HG03558 (cell line): ENCODE results near the gene MDFIC.
A peak's percentile ranks its signal among the peaks of the same experiment; 100 is the strongest.

ENCODE experiments used
- ATAC-seq: cut with Tn5 transposase; IDR thresholded peaks from one replicate; pipeline ENCODE4 v1.9.1; 2021; ENCODE audit warnings: moderate number of reproducible peaks; ENCODE audit not compliant: unreplicated experiment; ENCODE audit errors: extremely low read depth

The MDFIC gene

DNA sequence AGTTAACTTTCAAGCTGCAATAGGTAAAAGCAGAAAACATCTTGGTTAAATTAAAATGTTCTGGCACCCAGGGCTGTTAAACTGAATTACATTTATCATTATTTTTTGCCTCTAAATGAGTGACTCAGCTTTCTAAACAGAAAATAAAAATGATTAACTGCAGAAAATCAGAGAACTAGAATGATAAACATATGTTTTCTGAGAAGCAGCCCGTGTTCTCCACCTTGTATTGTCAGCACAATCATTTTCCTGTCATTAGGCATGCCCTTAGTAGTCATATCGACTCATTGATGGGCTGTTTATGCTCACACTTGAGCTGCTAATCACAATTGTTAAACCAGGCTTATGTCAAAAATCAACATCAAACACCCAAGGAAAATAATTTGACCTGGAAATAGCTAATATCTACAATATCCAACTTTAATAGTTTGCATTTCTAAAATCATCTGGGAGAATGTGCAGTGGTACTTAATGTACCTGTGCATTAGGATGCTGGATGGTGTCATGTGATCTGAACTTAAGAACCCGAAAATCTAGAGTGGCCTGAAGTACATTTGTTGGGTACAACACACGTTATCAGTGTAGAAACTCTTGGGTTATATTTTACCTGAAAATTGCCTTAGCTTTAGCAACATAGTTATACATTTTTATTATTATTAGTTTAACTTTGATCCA lies 2.3 kb downstream of the MDFIC start:
- no peak for ATAC-seq

DNA sequence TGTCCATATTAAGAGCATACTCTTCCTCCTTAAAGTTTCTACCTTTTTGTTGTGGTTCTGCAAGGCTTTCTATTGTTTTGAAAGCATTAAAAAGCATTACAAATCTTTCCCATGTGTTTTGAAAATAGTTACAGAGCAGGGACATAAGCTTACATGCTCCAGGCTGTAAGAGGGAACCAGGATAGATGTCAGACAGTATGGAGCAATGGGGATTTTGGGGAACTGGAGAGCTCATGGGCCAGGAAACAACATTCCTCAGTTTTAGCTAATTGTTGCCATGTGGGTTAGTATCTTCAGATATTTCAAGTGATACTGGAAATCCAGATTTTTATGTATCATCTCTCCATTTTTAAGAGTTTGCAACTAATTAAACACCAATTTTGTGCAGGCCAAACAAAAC lies 3.5 kb downstream of the MDFIC start:
- no peak for ATAC-seq

DNA sequence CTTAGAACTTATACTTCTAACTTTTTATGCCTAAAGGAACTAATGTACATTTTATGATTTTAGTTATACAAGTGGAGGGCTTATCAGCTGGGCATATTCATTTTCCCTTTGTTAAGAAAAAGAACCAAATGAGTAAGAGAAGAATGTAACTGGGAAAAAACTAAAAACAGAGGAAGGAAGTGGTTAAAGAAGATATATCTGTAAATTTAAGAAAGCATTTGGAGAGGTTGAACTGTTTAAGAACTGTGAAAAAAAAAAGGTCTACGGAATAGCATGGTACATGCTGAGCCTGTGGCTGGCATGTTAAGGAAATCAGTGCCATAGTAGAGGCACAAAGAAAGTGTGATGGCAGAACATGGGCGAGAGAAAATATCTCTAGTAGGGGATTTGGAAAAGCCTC lies 6.2 kb downstream of the MDFIC start:
- ATAC-seq, result no peak

DNA sequence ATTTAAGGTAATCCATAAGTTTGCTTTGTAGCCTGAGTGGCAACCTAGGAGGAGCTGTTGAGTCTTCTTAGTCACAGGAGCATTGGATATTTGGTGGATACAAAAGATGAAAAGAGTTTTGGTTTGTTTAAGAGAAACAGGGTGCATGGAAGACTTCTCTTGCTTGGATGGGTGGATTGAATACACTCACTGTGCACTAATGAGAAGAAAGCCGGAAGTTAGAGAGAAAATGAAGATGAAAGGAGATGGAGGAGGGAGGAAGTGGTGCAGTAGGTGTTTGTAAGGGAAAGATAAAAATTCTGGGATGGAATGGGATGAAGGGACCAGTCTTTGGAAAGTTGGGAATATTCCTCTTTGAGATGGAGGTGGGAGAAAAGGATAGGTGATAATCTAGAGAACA lies 7.7 kb downstream of the MDFIC start:
- no peak for ATAC-seq

DNA sequence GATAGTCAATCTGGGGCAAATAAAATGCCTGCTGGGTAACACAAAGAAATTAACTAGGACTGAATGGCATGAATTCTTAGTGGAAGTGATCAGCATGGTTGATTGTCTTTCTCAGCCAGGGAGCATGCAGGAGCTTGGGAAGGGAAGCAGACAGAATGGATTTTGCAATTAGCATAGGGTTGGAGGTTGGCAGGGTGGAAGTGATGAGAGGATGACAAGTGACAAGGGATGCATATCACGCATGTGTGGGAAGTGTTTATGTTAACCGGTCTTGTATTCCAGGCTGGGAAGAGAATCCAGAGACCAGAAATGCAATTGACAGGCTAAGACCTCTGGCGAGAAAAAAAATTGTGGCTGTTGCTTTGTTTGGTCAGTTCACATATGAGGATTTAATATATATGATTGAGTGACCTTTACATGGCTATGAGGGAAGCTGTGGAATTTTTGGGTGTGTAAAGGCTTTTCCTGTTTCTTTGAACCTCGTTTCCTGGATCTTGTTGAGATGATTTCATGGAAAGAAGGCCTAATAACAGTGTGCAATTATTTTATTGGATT lies 8.3 kb downstream of the MDFIC start:
- ATAC-seq, result no peak

DNA sequence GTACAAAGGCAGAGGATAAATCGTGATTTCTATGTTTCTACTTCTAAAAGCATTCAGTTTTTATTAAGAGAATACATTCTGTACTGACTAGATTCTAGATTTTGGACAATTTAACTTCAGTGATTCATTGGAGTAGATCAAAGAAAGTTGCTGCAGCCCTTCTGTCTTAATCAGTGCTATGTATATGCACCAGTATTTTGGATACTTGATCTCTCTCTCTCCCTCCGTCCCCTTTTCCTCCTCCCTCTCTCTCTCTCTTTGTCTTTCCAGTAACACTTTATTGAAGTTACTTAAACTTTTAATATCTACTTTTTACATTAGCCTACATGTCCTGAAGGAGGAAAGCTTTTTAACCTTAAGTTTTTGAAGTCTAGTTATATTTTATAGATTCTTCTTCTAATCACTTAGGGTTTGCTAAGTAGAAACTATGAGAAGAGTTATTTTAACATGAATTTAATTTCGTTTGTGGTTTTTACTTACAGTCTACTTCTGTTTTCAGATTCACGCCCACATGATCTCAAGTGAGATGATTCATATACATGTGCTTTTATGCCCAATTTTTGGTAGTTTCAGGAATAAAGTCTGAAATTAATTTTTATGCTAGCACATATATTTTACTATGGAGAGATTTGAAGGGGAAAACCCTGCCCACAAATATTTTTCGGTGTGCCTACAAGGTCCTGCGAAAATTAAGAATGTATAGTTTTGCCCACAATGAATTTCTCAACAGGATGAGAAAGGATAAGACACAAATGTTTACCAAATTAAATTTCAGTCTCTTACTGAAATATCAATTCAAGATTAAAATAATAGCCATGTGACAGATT lies 9.1 kb downstream of the MDFIC start:
- ATAC-seq, result peak; percentile 43

DNA sequence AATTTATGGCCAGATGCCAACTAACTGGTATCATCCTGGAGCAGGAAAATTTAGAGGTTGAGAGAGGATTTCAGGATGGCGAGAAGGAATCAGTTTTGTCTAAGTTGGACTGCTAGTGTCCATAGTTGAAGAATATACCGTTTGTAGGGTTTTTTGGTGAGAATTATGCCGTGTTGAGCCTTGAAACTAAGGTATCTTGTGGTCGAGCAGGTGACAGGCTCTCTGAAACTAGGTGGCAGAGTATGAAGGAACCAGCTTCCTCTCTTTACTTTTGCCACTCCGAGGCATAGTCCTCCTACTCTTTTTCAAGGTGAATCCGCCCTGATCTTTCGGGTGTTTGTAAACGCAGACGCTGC lies 9.7 kb downstream of the MDFIC start:
- peak; percentile 66 for ATAC-seq

DNA sequence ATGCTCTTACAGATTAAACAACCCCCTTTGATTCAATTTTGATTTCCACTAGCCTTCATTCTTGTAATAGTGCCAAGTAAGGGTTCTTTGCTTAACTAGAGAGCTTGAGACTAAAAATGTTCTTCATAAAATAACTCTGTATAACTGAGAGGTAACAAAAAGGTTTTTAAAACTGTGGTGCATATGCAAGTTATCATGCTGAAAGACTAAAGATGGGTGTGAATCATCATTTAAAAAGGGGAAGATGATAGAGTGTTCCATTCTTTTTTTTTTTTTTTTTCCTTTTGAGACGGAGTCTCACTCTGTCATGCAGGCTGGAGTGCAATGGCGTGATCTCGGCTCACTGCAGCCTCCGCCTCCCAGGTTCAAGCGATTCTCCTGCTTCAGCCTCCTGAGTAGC lies 11.1 kb downstream of the MDFIC start:
- ATAC-seq, result no peak

DNA sequence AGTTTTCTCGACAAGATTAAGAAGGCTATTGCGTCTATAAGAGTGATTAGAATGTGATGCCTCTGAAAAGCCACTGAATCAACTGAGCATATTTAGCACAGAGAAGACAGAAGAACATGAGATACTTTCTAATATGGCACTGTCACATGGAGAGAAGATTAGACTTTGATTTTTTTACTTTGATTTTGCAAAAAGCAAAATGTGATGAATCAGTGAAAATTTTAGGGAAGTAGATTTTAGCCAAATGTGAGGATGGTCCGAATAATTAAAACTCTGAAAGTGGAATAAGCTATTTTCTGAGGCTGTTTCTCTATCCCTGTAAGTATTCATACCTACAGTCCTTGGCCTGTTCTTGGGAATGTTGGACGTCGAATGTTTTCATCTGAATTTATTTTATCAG lies 11.8 kb downstream of the MDFIC start:
- no peak for ATAC-seq

DNA sequence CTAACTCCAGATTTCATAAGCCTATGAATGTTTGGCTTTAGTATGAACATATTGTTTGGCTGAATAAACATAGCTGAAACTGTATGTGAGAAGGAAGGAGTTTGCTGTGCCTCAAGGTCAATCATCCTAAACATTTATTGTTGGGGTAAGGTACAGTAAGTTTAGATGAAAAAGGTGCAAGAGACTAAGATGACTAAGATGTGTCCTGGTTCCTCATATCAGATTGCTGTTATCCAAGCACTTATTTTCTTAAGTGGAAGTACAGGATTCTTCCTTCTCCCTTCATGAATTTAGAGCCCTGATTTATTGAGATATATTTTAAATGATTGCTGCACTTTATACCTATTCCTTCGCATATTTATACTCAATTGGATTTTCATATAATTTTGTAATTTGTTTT lies 12.2 kb downstream of the MDFIC start:
- no peak for ATAC-seq

DNA sequence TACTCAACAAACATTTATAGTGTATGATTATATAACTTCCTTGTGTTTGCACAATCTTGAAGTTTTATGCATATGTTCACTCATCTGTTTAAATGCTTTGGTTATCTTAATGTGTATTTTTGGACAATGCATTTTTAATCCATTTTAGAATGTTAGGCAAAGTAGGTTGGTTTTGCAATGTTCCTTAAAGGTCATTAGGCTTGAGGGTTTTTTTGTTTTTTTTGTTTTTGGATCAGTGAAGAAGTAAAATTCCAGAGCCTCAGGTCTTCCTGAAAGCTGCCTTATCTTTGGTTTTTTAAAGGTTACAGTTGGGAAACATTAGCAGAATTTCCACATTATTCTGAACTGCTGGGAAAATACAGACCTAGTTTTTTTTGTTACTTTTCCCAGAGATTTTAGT lies 12.8 kb downstream of the MDFIC start:
- ATAC-seq, result no peak

DNA sequence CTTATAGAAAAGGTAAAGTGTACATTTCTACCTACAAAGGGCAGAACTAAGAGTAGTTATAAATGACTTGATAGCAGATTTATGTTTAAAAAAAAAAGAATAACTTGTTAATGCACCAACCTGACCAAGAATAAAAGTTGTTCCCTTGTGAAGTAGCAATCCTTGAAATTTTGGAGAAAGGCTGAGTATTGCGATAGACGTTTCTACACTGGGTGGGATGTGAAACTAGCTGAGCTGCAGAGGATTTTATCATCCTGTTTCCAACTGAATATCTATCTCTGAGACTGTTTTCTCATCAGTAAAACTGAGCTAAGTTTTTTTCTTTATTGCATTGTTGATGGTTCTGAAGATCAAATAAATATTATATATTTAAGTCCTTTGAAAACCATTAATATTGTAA lies 14.6 kb downstream of the MDFIC start:
- no peak for ATAC-seq

DNA sequence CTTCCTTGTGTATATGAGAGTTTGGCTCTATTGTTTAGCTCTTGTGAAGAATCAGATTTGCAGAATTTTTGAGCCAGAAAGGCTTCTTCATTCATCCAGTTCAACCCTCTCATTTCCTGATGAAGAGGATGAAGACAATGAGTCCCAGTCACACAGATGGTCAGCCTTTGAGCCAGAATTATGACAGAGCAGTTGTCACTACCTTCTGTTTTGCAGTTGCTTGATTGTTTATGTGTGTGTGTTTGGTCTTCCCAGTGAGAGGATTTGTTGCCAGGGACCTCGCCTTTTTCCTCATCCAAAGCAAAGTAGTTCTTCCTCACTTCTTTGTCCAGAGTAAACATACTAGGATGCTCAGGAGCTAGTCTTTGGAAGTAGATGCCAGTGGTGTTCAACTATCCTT lies 15.6 kb downstream of the MDFIC start:
- ATAC-seq, result no peak

DNA sequence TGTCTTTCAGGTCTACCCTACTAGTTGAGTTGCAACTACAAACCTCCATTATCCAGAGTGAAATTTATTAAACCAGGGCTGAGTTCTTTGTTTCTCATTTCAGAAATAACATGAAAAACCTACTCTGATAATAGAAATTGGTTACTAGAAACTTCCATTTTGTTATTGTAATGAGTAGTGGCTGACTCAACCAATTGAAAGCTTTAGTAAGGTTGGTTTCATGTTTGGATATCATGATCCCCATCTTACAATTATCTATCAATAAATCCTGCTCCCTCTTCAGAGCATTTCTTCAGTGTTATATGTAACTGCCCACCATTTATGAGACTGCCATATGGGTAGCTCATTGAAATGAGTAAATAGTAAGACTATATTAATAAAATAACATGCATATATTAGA lies 16.9 kb downstream of the MDFIC start:
- no peak for ATAC-seq

DNA sequence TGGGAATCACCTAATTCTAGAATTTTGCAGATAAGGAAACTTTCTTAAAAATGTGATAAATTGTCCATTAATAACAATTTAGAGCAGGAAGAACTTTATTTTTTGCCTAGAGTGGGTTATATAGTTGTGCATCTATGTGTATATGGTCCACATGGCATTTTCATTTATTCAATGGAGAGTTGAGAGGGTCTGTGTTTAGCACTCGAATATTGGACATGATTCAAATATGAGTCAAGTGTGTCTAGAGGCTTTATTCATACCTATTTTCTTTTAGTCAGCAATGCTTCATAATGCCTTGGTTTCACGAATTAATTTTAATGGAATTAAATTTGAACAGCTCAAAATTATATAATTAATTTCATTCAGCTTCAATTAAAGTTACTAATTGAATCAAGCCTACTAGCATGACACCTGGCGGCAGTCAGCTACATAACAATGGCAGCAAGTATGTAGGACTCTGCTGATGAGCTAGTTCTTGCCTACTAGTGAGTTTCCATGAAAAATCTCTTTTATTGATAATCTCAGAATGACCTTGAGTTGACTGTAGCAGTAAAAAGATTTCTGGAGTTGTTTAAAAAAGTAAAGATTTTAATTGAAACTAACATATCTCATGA lies 17.7 kb downstream of the MDFIC start:
- no peak for ATAC-seq

DNA sequence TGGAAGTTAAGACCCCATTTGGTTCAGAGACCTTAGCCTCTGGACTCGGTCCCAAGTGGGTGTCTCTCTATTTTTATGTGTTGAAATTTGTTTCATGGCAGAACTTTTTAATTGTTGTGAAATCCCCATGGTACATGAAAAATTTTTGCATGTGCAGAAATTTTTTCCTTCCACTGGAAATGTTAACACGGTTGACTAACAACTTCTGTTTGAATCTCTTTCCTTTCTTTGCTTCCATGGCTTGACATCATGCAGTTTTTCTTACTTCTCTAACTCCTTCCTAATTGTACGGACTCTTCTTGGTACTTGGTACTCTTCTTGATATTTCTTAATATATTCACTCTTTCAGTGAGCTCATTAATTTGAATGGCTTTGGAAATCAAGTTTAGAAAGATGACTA lies 18.3 kb downstream of the MDFIC start:
- ATAC-seq, result no peak

DNA sequence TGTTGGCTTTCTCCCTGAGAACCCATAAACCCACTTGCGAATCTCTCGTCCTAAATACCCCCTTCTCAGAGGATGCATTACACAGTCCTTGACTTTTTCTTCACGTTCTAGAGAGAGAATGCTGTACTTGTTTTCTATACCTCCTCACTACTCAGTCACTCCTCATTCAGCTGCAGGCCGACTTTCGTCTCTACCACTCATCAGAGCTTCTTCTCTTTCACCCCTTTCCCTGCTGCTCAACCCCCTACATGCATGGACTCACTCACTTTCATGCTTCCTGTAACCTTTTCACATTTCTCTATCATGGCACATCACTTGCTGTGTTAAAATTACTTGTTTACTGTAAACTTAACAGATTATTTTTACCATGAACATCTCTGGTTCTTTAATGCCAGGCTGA lies 19.8 kb downstream of the MDFIC start:
- no peak for ATAC-seq

DNA sequence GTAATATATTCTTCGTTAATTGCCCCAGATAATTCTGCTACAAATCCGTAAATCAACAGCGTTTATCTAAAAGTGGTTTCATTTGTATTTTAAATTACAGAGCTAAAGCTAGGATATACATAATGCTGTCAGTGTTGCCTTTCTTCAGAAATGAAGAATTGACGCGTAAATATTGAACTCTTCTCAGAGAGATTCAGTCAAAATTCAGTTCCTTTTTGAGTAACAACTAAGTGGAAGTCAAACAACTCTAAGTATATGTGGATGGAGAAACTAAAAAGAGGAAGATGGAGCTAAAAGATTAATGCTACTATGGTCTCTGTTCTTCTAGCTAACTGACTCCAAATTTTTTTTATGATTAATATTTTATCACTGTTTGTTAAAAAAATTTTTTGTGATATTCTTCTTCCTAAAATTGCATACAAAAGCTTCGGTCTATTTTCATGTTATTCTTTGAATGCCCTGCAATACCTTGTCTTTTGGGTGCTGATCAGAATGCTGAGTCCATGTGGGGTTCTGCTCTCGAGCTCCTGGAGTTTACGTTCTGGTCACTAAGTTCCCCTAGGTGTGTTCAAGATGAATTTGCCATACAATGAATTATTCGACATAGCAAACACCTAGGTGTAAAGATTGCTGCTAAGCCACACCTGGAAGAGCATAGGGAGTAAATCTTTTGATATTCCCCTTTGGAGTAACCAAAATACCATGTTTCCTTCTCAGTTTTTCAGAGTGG lies 20.7 kb downstream of the MDFIC start:
- peak; percentile 42 for ATAC-seq

DNA sequence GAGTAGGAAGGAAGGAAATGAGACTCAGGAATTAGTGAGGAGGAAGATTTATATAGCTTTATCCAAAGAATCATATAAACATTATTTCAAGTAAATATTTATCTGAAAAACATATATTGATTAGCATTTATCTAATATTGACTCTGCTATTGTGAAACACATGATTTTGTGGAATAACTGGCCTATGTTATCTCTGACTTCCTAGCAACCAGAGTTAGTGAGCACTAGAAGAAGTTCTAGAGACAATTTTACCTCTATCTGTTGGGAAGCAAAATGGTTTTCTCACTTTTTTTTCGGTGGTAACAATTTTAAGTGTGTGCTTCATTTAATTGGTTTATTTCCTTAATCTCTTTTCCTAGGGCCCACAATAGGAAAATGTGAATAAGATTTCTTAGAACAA lies 21.6 kb downstream of the MDFIC start:
- no peak for ATAC-seq

DNA sequence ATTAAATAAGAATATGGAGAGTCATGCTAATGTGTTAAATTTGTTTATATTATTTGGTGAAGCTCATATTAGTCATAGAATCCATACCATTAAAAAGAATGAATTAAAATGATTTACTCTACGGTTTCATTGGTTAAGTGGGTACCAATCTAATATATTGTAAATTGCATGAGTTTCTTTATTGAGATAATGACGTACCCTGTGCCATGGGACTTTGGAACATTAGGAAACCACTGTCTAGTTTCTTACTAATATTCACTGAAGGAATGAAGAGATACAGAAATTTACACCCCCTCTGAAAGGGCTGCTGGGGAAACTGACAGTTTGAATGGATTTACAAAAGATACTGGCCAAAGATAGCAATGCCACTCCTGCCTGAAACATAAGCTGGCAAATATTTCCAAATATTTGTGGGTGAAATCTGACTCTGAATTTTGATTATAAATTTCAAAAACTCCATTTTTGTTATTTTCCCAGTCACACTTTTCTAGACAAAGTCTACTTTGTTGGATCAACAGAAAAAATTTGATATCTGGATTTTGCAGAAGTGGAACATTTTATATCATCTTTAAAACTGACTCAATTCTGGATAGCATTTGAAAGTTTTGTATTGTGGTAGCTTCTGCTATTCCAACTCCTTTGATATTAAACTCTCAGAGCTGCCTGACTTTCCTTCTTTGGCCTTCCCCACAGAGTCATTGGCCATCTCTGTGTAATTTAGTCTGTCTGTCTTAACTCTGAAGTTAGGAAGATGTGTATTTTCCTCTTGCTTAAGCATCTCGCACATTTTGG lies 22.3 kb downstream of the MDFIC start:
- ATAC-seq, result no peak
